ENCODE measurements around the gene LNX1. TPM values are rescaled to one million over a fixed set of nuclear protein-coding genes. Genes with fewer than 3 reads are reported as not detected.

The LNX1 gene
- total RNA-seq, 1 donor from 2014 or later = 0.34 TPM

DNA sequence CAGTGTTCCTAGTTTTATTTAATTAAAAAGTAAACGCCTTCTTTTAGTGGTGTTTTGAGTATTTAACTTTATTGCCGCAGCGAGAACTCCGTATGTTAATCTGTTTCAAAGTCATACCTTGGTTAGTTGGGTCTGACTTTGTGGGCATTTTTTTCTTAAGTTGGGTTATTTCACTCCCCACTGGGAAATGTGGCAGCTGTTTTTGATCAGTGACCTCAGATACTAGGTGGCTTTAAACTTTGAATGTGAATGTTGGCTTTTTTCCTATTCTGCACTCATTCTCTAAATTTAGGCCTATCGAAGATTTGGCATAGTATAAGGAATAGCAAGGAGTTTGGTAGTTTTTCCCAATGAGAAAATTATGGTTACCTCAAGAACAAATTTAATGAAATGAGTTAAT, 127.9 kb downstream of the LNX1 start:
- Histone ChIP-seq H3K9me3 (ENCODE audit: low read depth) (no peaks in the 10 kb centered on the region), H3K27ac (no peak overlapping the region), H4K20me1 (ENCODE audit: low read depth) (no peaks in the 10 kb centered on the region), H3K4me1 (no peaks in the 10 kb centered on the region), H3K9ac (no peak overlapping the region), H3K4me3 (no peak overlapping the region), H3F3A (ENCODE audit: low read depth) (peaks cover 3% of the 10 kb centered on the region), H3K36me3 (peaks cover 5% of the 10 kb centered on the region), H2AFZ (replicated peaks) (no peak overlapping the region), H3K4me2 (no peak overlapping the region), H3K79me2 (ENCODE audit: low read depth) (no peaks in the 10 kb centered on the region), H3K27me3 (no peaks in the 10 kb centered on the region)
- no peak overlapping the region for H3K27ac Mint-ChIP-seq
- DNase-seq (ENCODE audit: low spot score) = no peak
- TF ChIP-seq, protein P1, sequence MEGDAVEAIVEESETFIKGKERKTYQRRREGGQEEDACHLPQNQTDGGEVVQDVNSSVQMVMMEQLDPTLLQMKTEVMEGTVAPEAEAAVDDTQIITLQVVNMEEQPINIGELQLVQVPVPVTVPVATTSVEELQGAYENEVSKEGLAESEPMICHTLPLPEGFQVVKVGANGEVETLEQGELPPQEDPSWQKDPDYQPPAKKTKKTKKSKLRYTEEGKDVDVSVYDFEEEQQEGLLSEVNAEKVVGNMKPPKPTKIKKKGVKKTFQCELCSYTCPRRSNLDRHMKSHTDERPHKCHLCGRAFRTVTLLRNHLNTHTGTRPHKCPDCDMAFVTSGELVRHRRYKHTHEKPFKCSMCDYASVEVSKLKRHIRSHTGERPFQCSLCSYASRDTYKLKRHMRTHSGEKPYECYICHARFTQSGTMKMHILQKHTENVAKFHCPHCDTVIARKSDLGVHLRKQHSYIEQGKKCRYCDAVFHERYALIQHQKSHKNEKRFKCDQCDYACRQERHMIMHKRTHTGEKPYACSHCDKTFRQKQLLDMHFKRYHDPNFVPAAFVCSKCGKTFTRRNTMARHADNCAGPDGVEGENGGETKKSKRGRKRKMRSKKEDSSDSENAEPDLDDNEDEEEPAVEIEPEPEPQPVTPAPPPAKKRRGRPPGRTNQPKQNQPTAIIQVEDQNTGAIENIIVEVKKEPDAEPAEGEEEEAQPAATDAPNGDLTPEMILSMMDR (IDR thresholded peaks at IDR 0.05) = no peak
- no peak for TF ChIP-seq EZH2 (IDR thresholded peaks at IDR 0.05)
- TF ChIP-seq EZH2phosphoT487 (IDR thresholded peaks at IDR 0.05) = no peak
- no peak overlapping the region for H3K4me3 Mint-ChIP-seq
- peaks cover 9% of the 10 kb centered on the region for H3K9me3 Mint-ChIP-seq
- H3K36me3 Mint-ChIP-seq = peaks cover 19% of the 10 kb centered on the region
- no peaks in the 10 kb centered on the region for H3K27me3 Mint-ChIP-seq (ENCODE audit: insufficient read depth, low read depth)
- H3K4me1 Mint-ChIP-seq = peaks cover 3% of the 10 kb centered on the region

DNA sequence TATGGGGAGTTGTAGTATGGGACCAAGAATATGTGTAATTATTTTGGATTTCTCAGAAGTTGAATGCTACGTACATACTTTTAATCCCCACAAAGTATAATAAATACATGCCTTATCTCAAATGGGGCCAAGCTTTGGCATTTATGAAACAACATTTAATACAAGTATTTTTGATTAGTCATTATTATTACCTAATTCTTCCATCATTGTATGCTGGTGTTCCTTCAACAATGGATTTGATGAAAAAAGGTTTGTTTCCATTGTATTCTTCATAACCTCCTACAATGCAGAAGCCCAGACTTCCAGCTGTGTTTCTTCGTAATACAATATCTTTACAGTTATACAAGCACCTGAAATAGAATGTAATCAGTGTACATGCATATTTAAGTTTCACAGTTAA, 130.0 kb downstream of the LNX1 start:
- DNase-seq (ENCODE audit: low spot score) = no peak
- Histone ChIP-seq H3K9ac (no peak overlapping the region), H3K79me2 (ENCODE audit: low read depth) (no peaks in the 10 kb centered on the region), H3K9me3 (ENCODE audit: low read depth) (no peaks in the 10 kb centered on the region), H3K27ac (no peak overlapping the region), H3F3A (ENCODE audit: low read depth) (peaks cover 3% of the 10 kb centered on the region), H3K36me3 (peaks cover 5% of the 10 kb centered on the region), H3K4me1 (no peaks in the 10 kb centered on the region), H3K27me3 (no peaks in the 10 kb centered on the region), H3K4me3 (no peak overlapping the region), H3K4me2 (no peak overlapping the region), H4K20me1 (ENCODE audit: low read depth) (no peaks in the 10 kb centered on the region), H2AFZ (replicated peaks) (no peak overlapping the region)
- Mint-ChIP-seq H3K27me3 (ENCODE audit: insufficient read depth, low read depth) (no peaks in the 10 kb centered on the region), H3K27ac (no peak overlapping the region), H3K4me1 (peaks cover 3% of the 10 kb centered on the region), H3K4me3 (no peak overlapping the region), H3K36me3 (peaks cover 21% of the 10 kb centered on the region), H3K9me3 (peaks cover 2% of the 10 kb centered on the region)
- TF ChIP-seq, protein P1 (IDR thresholded peaks at IDR 0.05) = no peak
- TF ChIP-seq EZH2phosphoT487 (IDR thresholded peaks at IDR 0.05) = no peak
- no peak for TF ChIP-seq EZH2 (IDR thresholded peaks at IDR 0.05)

DNA sequence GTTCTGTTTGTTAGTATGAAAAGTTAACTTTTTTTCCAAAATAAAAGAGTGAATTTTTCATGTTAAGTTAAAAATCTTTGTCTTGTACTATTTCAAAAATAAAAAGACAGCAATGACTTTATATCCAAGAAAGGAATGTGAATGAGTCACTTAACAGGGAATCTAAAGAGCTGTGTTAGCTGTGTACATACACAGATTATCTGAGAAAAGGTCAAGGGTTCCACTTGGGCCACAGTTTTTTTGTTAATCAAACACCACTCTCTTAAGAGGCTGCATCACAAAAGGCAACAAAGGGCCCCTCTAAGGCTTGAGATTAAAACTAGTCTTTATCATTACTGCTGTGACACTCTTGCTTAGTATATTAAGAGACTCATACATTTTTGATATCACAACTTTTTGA, 131.7 kb downstream of the LNX1 start:
- TF ChIP-seq EZH2phosphoT487 (IDR thresholded peaks at IDR 0.05) = no peak
- no peak for TF ChIP-seq EZH2 (IDR thresholded peaks at IDR 0.05)
- TF ChIP-seq, protein P1 (IDR thresholded peaks at IDR 0.05) = no peak
- Mint-ChIP-seq H3K4me3 (no peak overlapping the region), H3K4me1 (peaks cover 3% of the 10 kb centered on the region), H3K27ac (no peak overlapping the region), H3K36me3 (peaks cover 36% of the 10 kb centered on the region), H3K9me3 (no peaks in the 10 kb centered on the region), H3K27me3 (ENCODE audit: insufficient read depth, low read depth) (no peaks in the 10 kb centered on the region)
- Histone ChIP-seq H3K27me3 (no peaks in the 10 kb centered on the region), H2AFZ (replicated peaks) (no peak overlapping the region), H3K79me2 (ENCODE audit: low read depth) (no peaks in the 10 kb centered on the region), H3K4me3 (no peak overlapping the region), H3K4me1 (no peaks in the 10 kb centered on the region), H3K9ac (no peak overlapping the region), H3K36me3 (peaks cover 18% of the 10 kb centered on the region), H3F3A (ENCODE audit: low read depth) (peaks cover 3% of the 10 kb centered on the region), H3K4me2 (no peak overlapping the region), H4K20me1 (ENCODE audit: low read depth) (no peaks in the 10 kb centered on the region), H3K9me3 (ENCODE audit: low read depth) (no peaks in the 10 kb centered on the region), H3K27ac (no peak overlapping the region)
- DNase-seq (ENCODE audit: low spot score) = no peak

Measured in neural progenitor cell (in vitro differentiated cells).